PC-9 (cell line): ENCODE results near the gene STRIT1. TPM values are rescaled to one million over a fixed set of nuclear protein-coding genes. Genes with fewer than 3 reads are reported as not detected.

Experiments used
- BruUV-seq: library from RNA; stranded (reverse); fragments of 400-500 nt; replicated peaks from 2 replicates; lab custom pipeline; 2021; lab: Mats Ljungman, UMichigan
- CTCF ChIA-PET: fragments of 300-600 bp; sonication (Branson Sonifier 250); formaldehyde crosslinking; loops from one replicate; lab custom pipeline; 2022; ENCODE audit warnings: antibody characterized with exemption; lab: Charles Lee
- POLR2A ChIA-PET: fragments of 300-600 bp; sonication (Branson Sonifier 250); formaldehyde crosslinking; loops from one replicate; lab custom pipeline; 2022; ENCODE audit warnings: antibody characterized with exemption; ENCODE audit not compliant: unreplicated experiment; lab: Charles Lee
- DNase-seq, 2 experiments: peaks; one replicate each; pipeline versions ENCODE4 v3.0.0 to v3.0.0-alpha.2; 2015 to 2022; ENCODE audit warnings: mixed read lengths in 1 of 2
- H2AFZ ChIP-seq: fragments of 200-600 bp; sonication (generic); 2 replicates; pipeline ENCODE4 v1.8.1; 2017; ENCODE audit warnings: antibody characterized with exemption
- H3F3A ChIP-seq: fragments of 200-600 bp; sonication (generic); 2 replicates; pipeline ENCODE4 v1.8.1; 2017; ENCODE audit warnings: antibody characterized with exemption, mild to moderate bottlenecking, low read depth; ENCODE audit not compliant: insufficient read depth
- H3K27ac ChIP-seq: fragments of 200-600 bp; sonication (generic); 2 replicates; pipeline ENCODE4 v1.6.1; 2016; ENCODE audit warnings: mixed run types
- H3K27me3 ChIP-seq: fragments of 200-600 bp; sonication (generic); 2 replicates; pipeline ENCODE4 v1.6.1; 2016; ENCODE audit warnings: low read depth, mixed run types; ENCODE audit not compliant: insufficient read depth
- H3K36me3 ChIP-seq: fragments of 200-600 bp; sonication (generic); 2 replicates; pipeline ENCODE4 v1.6.1; 2016; ENCODE audit warnings: low read depth, mixed run types
- H3K4me1 ChIP-seq: fragments of 200-600 bp; sonication (generic); replicated peaks from 2 replicates; pipeline ENCODE4 v1.6.1; 2016; ENCODE audit warnings: mixed run types; ENCODE audit not compliant: insufficient read depth
- H3K4me2 ChIP-seq: fragments of 200-600 bp; sonication (generic); 2 replicates; pipeline ENCODE4 v1.6.1; 2017; ENCODE audit warnings: mixed run types
- H3K4me3 ChIP-seq: fragments of 200-600 bp; sonication (generic); 2 replicates; pipeline ENCODE4 v1.6.1; 2016; ENCODE audit warnings: mixed run types
- H3K79me2 ChIP-seq: fragments of 200-600 bp; sonication (generic); 2 replicates; pipeline ENCODE4 v1.6.1; 2017; ENCODE audit warnings: low read depth, mixed run types
- H3K9me2 ChIP-seq: fragments of 200-600 bp; sonication (generic); 2 replicates; pipeline ENCODE4 v1.8.1; 2017; ENCODE audit warnings: mild to moderate bottlenecking; ENCODE audit not compliant: insufficient read depth
- H3K9me3 ChIP-seq: fragments of 200-600 bp; sonication (generic); 2 replicates; pipeline ENCODE4 v1.8.1; 2016; ENCODE audit warnings: low read depth; ENCODE audit not compliant: insufficient read depth
- H4K20me1 ChIP-seq: fragments of 200-600 bp; sonication (generic); 2 replicates; pipeline ENCODE4 v1.8.1; 2017; ENCODE audit not compliant: insufficient read depth
- EZH2 ChIP-seq: fragments of 200-600 bp; sonication (generic); IDR thresholded peaks from 2 replicates; pipeline ENCODE4 v1.8.0; 2017; ENCODE audit warnings: antibody characterized with exemption, low read depth
- intact Hi-C: fragments of 100-400 bp; cut with micrococcal nuclease; formaldehyde crosslinking; loops from one replicate; pipeline ENCODE4 v1.10.0; 2022; ENCODE audit not compliant: unreplicated experiment
- total RNA-seq: library from RNA; stranded (reverse); gene quantifications from 2 replicates; pipeline ENCODE4 v1.2.3, GENCODE V29; 2021
- TF ChIP-seq, protein P1 (sequence below): fragments of 200-600 bp; sonication (generic); conservative IDR thresholded peaks from 2 replicates; pipeline ENCODE4 v1.6.1; 2017; ENCODE audit warnings: mixed run types, antibody characterized with exemption, mild to moderate bottlenecking, moderate library complexity

The STRIT1 gene
- total RNA-seq, 1 experiment from 2014 or later, result not detected

DNA sequence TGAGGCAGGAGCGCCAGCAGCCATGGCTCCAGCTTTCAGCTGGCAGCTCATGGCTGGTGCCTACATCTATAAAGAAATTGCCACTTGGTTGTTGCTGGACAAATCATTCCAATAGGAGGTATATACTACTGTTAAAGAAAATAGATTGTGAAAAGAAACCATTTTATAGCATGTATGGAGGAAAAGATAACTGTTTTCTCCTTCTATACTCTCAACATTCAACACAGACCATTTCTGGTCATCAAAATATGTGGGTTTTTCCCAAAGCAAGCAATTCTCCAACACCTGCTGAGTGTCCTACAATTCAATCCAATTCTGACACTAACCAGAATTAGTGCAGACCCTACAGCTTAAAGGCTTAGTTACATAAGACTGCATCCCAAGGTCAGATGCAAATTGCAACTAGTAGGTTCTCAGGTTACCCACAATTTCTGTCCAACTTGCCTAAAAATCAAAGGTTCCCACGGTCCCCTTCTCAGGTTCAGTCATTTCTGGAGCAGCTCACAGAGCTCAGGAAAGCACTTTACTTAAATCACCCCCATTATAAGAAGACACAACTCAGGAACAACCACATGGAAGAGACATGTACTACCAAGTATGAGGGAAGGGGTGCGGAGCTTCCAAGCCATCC is 42.4 kb upstream of the STRIT1 start:
- CTCF ChIA-PET, result no interaction called here
- intact Hi-C loops, result no loop called here
- no peak overlapping the region for H3K4me2 ChIP-seq

DNA sequence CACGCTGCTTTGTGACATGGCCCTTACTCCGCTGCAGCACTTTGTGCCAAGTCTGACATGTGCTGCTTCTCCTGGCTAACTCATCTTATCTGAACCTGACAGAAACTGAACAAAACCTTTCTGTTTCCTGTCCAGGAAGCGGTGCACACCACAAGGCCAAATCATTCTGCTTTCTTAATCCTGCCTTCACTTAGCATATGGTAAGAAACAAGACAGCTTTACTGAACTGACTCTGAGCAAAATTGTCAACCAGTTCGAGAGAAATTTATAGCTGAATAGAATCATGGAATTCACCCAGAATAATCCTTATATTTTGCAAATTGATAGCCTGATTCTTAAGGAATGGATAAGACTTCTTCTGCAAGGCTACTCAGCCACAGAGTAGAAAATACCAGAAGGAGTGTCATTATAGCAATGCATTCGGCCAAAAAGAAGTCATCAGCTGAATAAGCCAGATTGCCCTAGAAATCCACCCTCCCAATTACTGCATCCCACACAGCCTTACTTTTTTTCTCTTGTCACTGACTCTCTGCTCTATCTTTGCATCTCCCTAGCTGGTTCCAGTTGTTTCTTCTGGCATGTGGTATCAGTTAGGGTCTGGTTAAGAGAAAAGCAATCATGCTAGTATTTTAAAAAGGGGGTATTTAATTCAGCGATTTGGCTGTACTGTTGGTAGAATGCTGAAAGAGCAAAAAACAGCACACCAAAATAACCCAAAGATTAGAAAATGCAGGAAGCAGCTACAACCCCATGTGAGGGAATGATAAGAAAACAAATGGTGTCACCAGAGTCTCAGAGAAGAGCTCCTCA is 41.6 kb upstream of the STRIT1 start:
- H3K27me3 ChIP-seq, result no peaks in the 10 kb centered on the region
- H3K4me2 ChIP-seq, result no peak overlapping the region
- no peaks in the 10 kb centered on the region for H3F3A ChIP-seq
- no peaks in the 10 kb centered on the region for H3K79me2 ChIP-seq
- TF ChIP-seq, protein P1, sequence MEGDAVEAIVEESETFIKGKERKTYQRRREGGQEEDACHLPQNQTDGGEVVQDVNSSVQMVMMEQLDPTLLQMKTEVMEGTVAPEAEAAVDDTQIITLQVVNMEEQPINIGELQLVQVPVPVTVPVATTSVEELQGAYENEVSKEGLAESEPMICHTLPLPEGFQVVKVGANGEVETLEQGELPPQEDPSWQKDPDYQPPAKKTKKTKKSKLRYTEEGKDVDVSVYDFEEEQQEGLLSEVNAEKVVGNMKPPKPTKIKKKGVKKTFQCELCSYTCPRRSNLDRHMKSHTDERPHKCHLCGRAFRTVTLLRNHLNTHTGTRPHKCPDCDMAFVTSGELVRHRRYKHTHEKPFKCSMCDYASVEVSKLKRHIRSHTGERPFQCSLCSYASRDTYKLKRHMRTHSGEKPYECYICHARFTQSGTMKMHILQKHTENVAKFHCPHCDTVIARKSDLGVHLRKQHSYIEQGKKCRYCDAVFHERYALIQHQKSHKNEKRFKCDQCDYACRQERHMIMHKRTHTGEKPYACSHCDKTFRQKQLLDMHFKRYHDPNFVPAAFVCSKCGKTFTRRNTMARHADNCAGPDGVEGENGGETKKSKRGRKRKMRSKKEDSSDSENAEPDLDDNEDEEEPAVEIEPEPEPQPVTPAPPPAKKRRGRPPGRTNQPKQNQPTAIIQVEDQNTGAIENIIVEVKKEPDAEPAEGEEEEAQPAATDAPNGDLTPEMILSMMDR, result no peak
- TF ChIP-seq EZH2, result no peak
- POLR2A ChIA-PET, result no interaction called here
- BruUV-seq, result no TSS peak
- peaks cover 3% of the 10 kb centered on the region; the same call in 1 of the 2 replicates for H3K9me3 ChIP-seq
- no peak overlapping the region for H3K27ac ChIP-seq
- H3K4me1 ChIP-seq, result no peaks in the 10 kb centered on the region
- DNase-seq, result no peak
- CTCF ChIA-PET, result no interaction called here
- no peaks in the 10 kb centered on the region for H3K36me3 ChIP-seq
- no peaks in the 10 kb centered on the region for H3K9me2 ChIP-seq
- no peak overlapping the region for H2AFZ ChIP-seq
- H3K4me3 ChIP-seq, result no peak overlapping the region
- intact Hi-C loops, result no loop called here
- no peaks in the 10 kb centered on the region for H4K20me1 ChIP-seq

More for the DNA sequence above, 42.4 kb upstream of the STRIT1 start:
- Histone ChIP-seq H3K4me1 (no peaks in the 10 kb centered on the region), H3K27ac (no peak overlapping the region), H3K36me3 (no peaks in the 10 kb centered on the region), H3K9me2 (no peaks in the 10 kb centered on the region), H3K27me3 (no peaks in the 10 kb centered on the region), H3K9me3 (peaks cover 3% of the 10 kb centered on the region; the same call in 1 of the 2 replicates), H3F3A (no peaks in the 10 kb centered on the region), H3K4me3 (no peak overlapping the region), H3K79me2 (no peaks in the 10 kb centered on the region), H2AFZ (no peak overlapping the region), H4K20me1 (no peaks in the 10 kb centered on the region)
- POLR2A ChIA-PET, result no interaction called here
- TF ChIP-seq, protein P1, result no peak
- no peak for TF ChIP-seq EZH2
- DNase-seq, result no peak
- no TSS peak for BruUV-seq

DNA sequence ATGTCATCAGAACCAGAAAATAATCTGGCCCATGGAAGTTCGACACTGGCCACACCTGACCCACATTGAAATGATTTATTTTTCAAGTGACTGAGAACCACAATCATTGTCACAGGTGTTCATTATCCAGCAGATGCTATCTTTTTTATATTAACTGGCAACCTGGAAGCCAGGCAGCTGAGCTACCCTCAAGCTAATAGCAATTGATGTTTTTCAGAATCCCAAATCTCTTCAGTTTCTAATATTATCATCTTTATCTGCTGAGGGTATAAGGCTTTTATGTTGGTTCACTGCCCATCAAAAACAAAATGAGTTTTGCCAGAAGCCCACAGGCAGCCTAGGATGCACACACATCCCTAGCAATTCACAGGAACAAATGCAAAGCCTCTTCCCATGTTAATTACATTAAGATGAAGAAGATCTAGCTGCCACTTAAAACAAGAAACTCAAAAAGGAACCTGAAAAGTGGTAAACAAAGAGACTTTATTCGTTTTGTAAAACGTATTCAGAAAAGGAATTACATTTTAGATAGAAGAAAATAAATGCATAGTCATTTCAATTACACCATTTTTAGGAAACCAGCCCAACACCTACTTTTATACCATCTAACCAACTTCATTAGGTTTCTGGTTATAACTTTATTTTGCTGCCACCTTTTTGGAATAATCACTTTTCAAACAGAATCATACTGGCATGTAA is 40.9 kb upstream of the STRIT1 start:
- no peaks in the 10 kb centered on the region for H3K4me1 ChIP-seq
- no peak overlapping the region for H2AFZ ChIP-seq
- no peaks in the 10 kb centered on the region for H3K36me3 ChIP-seq
- ChIA-PET POLR2A (no interaction called here), CTCF (no interaction called here)
- no peaks in the 10 kb centered on the region for H3K79me2 ChIP-seq
- peaks cover 3% of the 10 kb centered on the region; the same call in 1 of the 2 replicates for H3K9me3 ChIP-seq
- H3K27me3 ChIP-seq, result no peaks in the 10 kb centered on the region
- H3K4me3 ChIP-seq, result no peak overlapping the region
- no peaks in the 10 kb centered on the region for H3K9me2 ChIP-seq
- no peak for DNase-seq
- intact Hi-C loops, result no loop called here
- no peaks in the 10 kb centered on the region for H3F3A ChIP-seq
- H4K20me1 ChIP-seq, result no peaks in the 10 kb centered on the region
- BruUV-seq, result no TSS peak
- TF ChIP-seq, protein P1, result no peak
- H3K4me2 ChIP-seq, result no peak overlapping the region
- H3K27ac ChIP-seq, result no peak overlapping the region
